ENCODE data around the gene NPL. TPM values are rescaled to one million over a fixed set of nuclear protein-coding genes. Genes with fewer than 3 reads are reported as not detected.

Gene NPL
- total and polyA plus RNA-seq, 9 of the 15 experiments (the other 6 are each of a cell fraction or from before 2014, with no cell fraction given), result 9.9 to 22.3 (median 14.2) TPM

DNA sequence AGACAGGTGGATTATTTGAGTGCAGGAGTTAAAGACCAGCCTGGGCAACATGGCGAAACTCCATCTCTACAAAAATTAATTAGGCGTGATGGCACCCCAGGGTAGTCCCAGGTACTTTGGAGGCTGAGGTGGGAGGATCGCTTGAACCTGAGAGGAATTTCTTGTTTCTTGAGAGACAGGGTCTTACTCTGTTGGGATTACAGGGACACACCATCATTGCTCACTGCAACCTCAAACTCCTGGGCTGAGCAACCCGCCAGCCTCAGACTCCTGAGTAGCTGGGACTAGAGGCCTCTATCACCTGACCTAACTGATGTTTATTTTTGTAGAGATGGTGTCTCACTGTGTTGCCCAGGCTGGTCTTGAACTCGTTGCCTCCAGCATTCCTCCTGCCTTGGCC, 74.4 kb downstream of the NPL start:
- DNase-seq (ENCODE audit: extremely low read depth in 1 of 4, low spot score in 3 of 4) (no peak), ATAC-seq (no peak; the same call in 2 of the 3 replicates), FAIRE-seq (no peak)
- Histone ChIP-seq H3K9ac (ENCODE audit: insufficient read depth in 1 of 2, low read depth in 2 of 2, low read length in 2 of 2) (no peak overlapping the region), H3K9me3 (replicated peaks; ENCODE audit: control insufficient read depth, insufficient read depth, low read depth, low read length) (no peaks in the 10 kb centered on the region), H3K27me3 (ENCODE audit: control insufficient read depth in 2 of 2, insufficient read depth in 2 of 2, low read length in 2 of 2) (no peaks in the 10 kb centered on the region), H3K27ac (ENCODE audit: extremely low read depth, low read depth, low read length) (no peak overlapping the region), H3K9me1 (ENCODE audit: control insufficient read depth, insufficient read depth, low read length) (no peaks in the 10 kb centered on the region), H3K4me3 (no peak overlapping the region), H3K79me2 (ENCODE audit: control insufficient read depth, insufficient read depth, low read length) (peaks cover 51% of the 10 kb centered on the region; the same call in 2 of the 3 replicates), H3K4me2 (ENCODE audit: insufficient read depth, low read length) (no peak overlapping the region), H3K4me1 (replicated peaks in 1 of 2; ENCODE audit: control insufficient read depth in 2 of 2, insufficient read depth in 2 of 2, low read length in 2 of 2) (no peaks in the 10 kb centered on the region), H2AFZ (ENCODE audit: low read depth, low read length) (no peak overlapping the region), H3K36me3 (ENCODE audit: control insufficient read depth, insufficient read depth, low read length) (peaks cover 99% of the 10 kb centered on the region), H4K20me1 (replicated peaks; ENCODE audit: control insufficient read depth, insufficient read depth, low read length) (no peaks in the 10 kb centered on the region)
- intact Hi-C loops (cut with micrococcal nuclease) (loop anchor here (2.0 kb wide), 1 partner anchor 17 kb away; no protein-coding TSS in a partner anchor), in situ Hi-C loops (cut with MboI) (no loop called here)
- TF ChIP-seq POLR2A (conservative IDR thresholded peaks at IDR 0.05) (peak; percentile 52; the same call in 1 of the 2 replicates), THRAP3 (IDR thresholded peaks at IDR 0.05; ENCODE audit: borderline replicate concordance) (no peak)
- TF ChIP-seq, protein P1, sequence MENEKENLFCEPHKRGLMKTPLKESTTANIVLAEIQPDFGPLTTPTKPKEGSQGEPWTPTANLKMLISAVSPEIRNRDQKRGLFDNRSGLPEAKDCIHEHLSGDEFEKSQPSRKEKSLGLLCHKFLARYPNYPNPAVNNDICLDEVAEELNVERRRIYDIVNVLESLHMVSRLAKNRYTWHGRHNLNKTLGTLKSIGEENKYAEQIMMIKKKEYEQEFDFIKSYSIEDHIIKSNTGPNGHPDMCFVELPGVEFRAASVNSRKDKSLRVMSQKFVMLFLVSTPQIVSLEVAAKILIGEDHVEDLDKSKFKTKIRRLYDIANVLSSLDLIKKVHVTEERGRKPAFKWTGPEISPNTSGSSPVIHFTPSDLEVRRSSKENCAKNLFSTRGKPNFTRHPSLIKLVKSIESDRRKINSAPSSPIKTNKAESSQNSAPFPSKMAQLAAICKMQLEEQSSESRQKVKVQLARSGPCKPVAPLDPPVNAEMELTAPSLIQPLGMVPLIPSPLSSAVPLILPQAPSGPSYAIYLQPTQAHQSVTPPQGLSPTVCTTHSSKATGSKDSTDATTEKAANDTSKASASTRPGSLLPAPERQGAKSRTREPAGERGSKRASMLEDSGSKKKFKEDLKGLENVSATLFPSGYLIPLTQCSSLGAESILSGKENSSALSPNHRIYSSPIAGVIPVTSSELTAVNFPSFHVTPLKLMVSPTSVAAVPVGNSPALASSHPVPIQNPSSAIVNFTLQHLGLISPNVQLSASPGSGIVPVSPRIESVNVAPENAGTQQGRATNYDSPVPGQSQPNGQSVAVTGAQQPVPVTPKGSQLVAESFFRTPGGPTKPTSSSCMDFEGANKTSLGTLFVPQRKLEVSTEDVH (IDR thresholded peaks at IDR 0.05; ENCODE audit: low read depth, partially characterized antibody), result no peak
- POLR2A ChIA-PET, result interaction anchor here (1.7 kb wide), 1 partner anchor 10 kb away, joined by 12 read pairs; no protein-coding TSS in a partner anchor
- BruUV-seq (replicated peaks), result no TSS peak
- WGBS (ENCODE audit: insufficient coverage, low coverage, missing lambda C conversion rate), result 100% methylated on average over 5 of the region's 5 CpGs
- CTCF ChIA-PET (ENCODE audit: low intra/inter-chr PET ratio), result no interaction called here

DNA sequence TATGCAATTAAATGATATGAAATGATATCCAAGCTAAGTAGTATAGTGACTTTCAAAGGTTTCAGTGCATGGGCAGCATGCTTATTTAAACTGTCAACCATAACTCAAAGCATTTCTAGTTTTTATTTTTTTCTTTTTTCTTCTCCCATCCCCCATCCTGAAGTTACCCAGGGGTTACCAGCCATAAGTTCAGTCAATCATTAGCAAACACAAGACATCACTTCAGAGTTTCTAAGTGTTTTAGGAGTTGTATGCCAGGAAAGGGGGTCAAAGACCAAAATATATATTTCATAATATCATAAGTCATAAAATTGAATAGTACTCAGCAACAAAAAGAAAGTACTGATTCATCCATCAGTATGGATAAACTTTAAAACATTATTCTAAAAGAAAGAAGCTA, 78.3 kb downstream of the NPL start:
- ATAC-seq (no peak), FAIRE-seq (no peak), DNase-seq (ENCODE audit: extremely low read depth in 1 of 4, low spot score in 3 of 4) (no peak)
- CTCF ChIA-PET (ENCODE audit: low intra/inter-chr PET ratio), result no interaction called here
- H3K9ac ChIP-seq (ENCODE audit: insufficient read depth in 1 of 2, low read depth in 2 of 2, low read length in 2 of 2), result no peak overlapping the region
- no TSS peak for BruUV-seq (replicated peaks)
- no peak overlapping the region for H2AFZ ChIP-seq (ENCODE audit: low read depth, low read length)
- POLR2A ChIA-PET, result interaction anchor here (1.2 to 3.3 kb wide), 3 partner anchors 14 to 28 kb away, joined by 3 to 14 read pairs (median 4); no protein-coding TSS in a partner anchor
- in situ Hi-C loops (cut with MboI) (no loop called here), intact Hi-C loops (cut with micrococcal nuclease) (no loop called here)
- no peaks in the 10 kb centered on the region for H4K20me1 ChIP-seq (replicated peaks; ENCODE audit: control insufficient read depth, insufficient read depth, low read length)
- peaks cover 29% of the 10 kb centered on the region; the same call in 2 of the 3 replicates for H3K79me2 ChIP-seq (ENCODE audit: control insufficient read depth, insufficient read depth, low read length)
- H3K4me3 ChIP-seq, result no peak overlapping the region
- H3K9me3 ChIP-seq (replicated peaks; ENCODE audit: control insufficient read depth, insufficient read depth, low read depth, low read length), result no peaks in the 10 kb centered on the region
- no peaks in the 10 kb centered on the region for H3K27me3 ChIP-seq (ENCODE audit: control insufficient read depth in 2 of 2, insufficient read depth in 2 of 2, low read length in 2 of 2)
- H3K36me3 ChIP-seq (ENCODE audit: control insufficient read depth, insufficient read depth, low read length), result peaks cover 100% of the 10 kb centered on the region
- H3K9me1 ChIP-seq (ENCODE audit: control insufficient read depth, insufficient read depth, low read length), result no peaks in the 10 kb centered on the region
- H3K27ac ChIP-seq (ENCODE audit: extremely low read depth, low read depth, low read length), result no peak overlapping the region
- H3K4me2 ChIP-seq (ENCODE audit: insufficient read depth, low read length), result no peak overlapping the region
- no peaks in the 10 kb centered on the region for H3K4me1 ChIP-seq (replicated peaks in 1 of 2; ENCODE audit: control insufficient read depth in 2 of 2, insufficient read depth in 2 of 2, low read length in 2 of 2)
- TF ChIP-seq, protein P2, sequence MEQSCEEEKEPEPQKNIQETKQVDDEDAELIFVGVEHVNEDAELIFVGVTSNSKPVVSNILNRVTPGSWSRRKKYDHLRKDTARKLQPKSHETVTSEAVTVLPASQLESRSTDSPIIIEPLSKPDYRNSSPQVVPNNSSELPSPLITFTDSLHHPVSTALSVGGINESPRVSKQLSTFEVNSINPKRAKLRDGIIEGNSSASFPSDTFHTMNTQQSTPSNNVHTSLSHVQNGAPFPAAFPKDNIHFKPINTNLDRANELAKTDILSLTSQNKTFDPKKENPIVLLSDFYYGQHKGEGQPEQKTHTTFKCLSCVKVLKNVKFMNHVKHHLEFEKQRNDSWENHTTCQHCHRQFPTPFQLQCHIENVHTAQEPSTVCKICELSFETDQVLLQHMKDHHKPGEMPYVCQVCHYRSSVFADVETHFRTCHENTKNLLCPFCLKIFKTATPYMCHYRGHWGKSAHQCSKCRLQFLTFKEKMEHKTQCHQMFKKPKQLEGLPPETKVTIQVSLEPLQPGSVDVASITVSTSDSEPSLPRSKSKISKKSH (CRISPR knock-in tag; IDR thresholded peaks at IDR 0.05), result no peak
- no peak for TF ChIP-seq HOMEZ (CRISPR knock-in tag; IDR thresholded peaks at IDR 0.05)
- no peak for TF ChIP-seq ARHGAP35 (IDR thresholded peaks at IDR 0.05; ENCODE audit: partially characterized antibody)
- TF ChIP-seq HNRNPL (IDR thresholded peaks at IDR 0.05; ENCODE audit: low read depth, low read length), result no peak

Measured in K562 (cell line).